NCI-H2196 (cell line): Measurements from ENCODE around the gene TMEM132A.

ENCODE experiments used
- DNase-seq: peaks from one replicate; lab custom pipeline; 2025; ENCODE audit not compliant: unreplicated experiment; lab: John Stamatoyannopoulos, UW

The TMEM132A gene

DNA sequence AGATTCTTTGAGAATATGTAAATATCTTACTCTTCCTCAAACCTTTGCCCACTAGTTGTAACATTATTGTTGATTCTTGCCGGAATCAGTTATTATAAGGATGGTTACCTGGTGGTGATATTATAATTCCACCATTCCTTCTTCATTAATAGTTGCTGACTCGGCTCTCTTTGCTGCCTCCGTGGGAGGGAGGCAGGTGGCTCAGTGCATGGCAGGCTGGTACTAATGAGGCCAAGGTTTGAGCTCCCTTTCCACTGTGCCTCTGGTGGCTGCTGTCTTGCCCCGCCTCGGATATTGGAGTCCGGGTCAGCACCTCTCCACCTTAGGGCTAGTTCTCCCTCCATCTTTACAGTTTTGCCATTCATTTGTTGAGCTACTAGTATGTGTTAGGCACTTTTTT, 59.9 kb downstream of the TMEM132A start:
- no peak for DNase-seq

DNA sequence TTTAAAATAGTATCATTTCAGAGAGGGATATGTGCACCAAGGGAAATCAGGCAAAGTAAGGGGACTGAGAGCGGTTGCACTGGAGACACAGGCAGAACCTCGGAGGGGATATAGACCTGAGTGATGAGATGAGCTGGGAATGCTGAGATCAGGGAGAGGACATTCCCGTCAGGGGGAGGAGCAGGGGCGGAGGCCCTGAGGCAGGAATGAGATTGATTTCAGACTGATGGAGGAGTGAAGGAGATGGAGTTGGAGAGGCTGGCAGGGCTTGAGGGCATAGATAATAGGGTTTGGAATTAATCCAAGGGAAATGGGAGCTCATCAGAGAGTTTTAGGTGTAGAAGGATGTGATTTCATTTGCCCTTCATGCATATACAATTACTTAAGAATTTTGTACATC, 60.4 kb downstream of the TMEM132A start:
- no peak for DNase-seq

DNA sequence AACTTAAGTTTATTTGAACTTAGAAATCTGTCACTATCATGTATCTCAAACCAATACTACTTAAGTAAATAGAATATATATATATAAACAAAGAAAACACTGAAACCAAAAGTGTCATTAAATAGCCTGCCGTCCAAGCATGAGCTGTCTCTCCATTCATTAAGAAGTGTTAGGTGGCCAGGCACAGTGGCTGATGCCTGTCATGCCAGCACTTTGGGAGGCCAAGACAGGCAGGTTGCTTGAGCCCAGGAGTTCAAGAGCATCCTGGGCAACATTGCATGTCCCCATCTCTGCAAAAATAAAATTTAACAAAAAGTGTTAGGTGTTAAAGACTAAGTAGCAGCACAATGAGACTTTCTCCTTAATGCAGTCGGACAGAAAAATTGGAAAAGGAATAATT, 61.2 kb downstream of the TMEM132A start:
- no peak for DNase-seq

GRCh38 chr11:60985991-60986915, 62.0 kb downstream of the TMEM132A start:
- DNase-seq, result no peak
